ENCODE data around the gene TMTC2. TPM values are rescaled to one million over a fixed set of nuclear protein-coding genes. Genes with fewer than 3 reads are reported as not detected.

Gene TMTC2
- total RNA-seq, 4 donors from 2014 or later, result 11.5 to 44.1 (median 16.0) TPM

DNA sequence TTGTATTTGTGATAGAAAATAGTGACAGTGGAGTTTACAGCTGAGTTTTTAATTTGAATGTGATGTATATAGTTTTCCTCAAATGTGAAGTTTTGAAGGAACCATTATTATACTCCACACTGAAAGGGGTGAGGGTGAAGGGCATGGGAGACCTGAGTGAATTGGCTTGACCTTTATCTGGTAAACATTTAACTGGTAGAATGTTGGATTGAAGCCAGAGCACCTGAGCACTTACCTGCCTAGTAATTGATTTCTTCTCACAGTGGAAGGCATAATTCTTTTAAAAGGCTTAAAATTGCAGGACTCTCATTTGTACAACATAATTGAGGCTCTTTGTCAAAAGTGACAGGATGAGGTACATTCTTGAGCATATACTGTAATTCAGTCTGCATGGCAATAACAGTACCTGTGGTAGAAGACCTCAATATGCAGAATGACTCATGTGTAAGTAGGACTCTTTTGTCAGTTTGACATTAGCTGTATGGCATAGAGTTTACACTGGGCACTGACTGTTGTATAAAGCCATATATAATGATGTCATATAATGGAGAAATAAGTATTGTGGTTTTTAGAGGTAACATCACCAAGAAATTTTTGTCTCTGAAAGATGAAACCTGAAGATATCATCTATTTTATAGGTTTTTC, 309.6 kb downstream of the TMTC2 start:
- Histone ChIP-seq H3K36me3 (no peaks in the 10 kb centered on the region), H3K27me3 (no peaks in the 10 kb centered on the region), H3K9me3 (no peaks in the 10 kb centered on the region), H3K4me1 (no peaks in the 10 kb centered on the region), H3K27ac (no peak overlapping the region), H3K4me3 (no peak overlapping the region)
- TF ChIP-seq, protein P1, sequence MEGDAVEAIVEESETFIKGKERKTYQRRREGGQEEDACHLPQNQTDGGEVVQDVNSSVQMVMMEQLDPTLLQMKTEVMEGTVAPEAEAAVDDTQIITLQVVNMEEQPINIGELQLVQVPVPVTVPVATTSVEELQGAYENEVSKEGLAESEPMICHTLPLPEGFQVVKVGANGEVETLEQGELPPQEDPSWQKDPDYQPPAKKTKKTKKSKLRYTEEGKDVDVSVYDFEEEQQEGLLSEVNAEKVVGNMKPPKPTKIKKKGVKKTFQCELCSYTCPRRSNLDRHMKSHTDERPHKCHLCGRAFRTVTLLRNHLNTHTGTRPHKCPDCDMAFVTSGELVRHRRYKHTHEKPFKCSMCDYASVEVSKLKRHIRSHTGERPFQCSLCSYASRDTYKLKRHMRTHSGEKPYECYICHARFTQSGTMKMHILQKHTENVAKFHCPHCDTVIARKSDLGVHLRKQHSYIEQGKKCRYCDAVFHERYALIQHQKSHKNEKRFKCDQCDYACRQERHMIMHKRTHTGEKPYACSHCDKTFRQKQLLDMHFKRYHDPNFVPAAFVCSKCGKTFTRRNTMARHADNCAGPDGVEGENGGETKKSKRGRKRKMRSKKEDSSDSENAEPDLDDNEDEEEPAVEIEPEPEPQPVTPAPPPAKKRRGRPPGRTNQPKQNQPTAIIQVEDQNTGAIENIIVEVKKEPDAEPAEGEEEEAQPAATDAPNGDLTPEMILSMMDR (IDR thresholded peaks at IDR 0.05), result no peak
- TF ChIP-seq POLR2A (IDR thresholded peaks at IDR 0.05), result no peak
- intact Hi-C loops (cut with DNase I; ENCODE audit: low total_unique reads), result no loop called here
- DNase-seq, result no peak

DNA sequence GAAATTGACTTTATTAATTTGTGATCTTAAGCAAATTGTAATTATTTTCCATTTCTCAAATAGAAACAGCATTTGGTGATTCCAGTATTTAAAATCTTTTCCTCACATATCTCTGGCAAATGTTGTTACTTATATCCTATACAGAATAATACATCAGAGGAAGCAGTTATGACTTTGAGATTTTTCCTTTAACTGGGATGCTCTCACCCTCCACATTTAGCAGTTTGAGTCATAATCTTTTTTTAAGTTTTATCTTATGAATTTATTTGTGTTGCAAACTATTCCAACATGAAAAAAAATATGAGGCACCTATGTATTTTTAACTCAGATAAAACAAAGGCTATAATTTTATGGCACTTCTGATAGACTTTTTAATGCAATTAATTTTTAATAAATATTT, 311.8 kb downstream of the TMTC2 start:
- no peaks in the 10 kb centered on the region for H3K36me3 ChIP-seq
- H3K4me1 ChIP-seq, result no peaks in the 10 kb centered on the region
- no peaks in the 10 kb centered on the region for H3K27me3 ChIP-seq
- no peak overlapping the region for H3K4me3 ChIP-seq
- DNase-seq, result no peak
- no peak for TF ChIP-seq POLR2A (IDR thresholded peaks at IDR 0.05)
- TF ChIP-seq, protein P1 (IDR thresholded peaks at IDR 0.05), result no peak
- intact Hi-C loops (cut with DNase I; ENCODE audit: low total_unique reads), result no loop called here
- no peaks in the 10 kb centered on the region for H3K9me3 ChIP-seq
- H3K27ac ChIP-seq, result no peak overlapping the region

DNA sequence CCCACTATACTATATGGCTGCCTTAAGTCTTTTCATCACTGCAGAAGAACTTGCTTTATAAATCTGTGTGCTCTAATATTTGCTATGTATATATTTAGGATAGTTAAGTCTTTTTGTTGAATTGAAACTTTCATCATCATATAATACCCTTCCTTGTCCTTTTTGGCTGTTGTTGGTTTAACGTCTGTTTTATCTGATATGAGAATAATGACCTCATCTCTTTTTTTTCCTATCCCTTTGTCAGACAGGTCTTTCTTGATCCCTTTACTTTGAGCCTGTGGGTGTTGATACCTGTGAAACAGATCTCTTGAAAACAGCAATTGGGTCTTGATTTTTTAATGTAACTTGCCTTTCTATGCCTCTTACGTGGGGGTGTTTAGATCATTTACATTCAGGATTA, 316.3 kb downstream of the TMTC2 start:
- Histone ChIP-seq H3K36me3 (no peaks in the 10 kb centered on the region), H3K4me1 (no peaks in the 10 kb centered on the region), H3K4me3 (no peak overlapping the region), H3K27ac (no peak overlapping the region), H3K9me3 (peaks cover 0 to 2% of the 10 kb centered on the region in 2 donors), H3K27me3 (no peaks in the 10 kb centered on the region)
- TF ChIP-seq POLR2A (IDR thresholded peaks at IDR 0.05), result no peak
- TF ChIP-seq, protein P1 (IDR thresholded peaks at IDR 0.05), result no peak
- intact Hi-C loops (cut with DNase I; ENCODE audit: low total_unique reads), result no loop called here
- no peak for DNase-seq

DNA sequence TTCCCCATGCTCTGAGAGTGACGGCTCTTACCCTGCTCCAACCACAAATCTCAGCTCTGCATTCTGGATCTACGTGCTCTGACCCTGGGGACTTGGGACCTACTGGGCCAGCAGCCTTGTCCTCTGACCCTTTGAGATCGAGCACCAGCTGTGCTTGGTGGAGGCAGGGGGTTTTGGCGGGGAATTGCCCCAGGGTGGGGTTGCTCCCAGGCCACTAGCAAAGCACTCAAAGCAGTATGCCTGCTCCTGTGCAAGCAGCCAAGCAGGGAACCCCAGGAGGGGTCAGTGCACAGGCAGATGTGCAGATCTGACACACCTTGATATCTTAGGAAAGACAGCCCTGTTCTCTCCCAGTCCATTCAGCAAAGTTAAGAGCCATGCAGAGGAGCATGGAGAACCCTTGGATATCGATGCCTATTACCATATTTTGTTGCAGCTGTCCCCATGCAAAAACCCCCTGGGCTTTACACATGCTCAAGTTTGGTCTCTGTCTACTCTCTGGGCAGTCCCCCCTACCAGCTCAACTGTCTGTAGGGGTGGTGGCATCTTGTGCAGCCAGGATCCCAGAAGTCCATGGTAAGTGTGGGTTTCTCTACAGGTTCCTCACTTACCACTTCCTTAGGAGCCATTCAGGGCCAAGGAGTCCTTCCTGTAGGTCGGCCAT, 319.0 kb downstream of the TMTC2 start:
- Histone ChIP-seq H3K4me1 (no peaks in the 10 kb centered on the region), H3K27ac (no peak overlapping the region), H3K9me3 (peaks cover 0 to 2% of the 10 kb centered on the region in 2 donors), H3K27me3 (no peaks in the 10 kb centered on the region), H3K36me3 (no peaks in the 10 kb centered on the region), H3K4me3 (no peak overlapping the region)
- no peak for DNase-seq
- intact Hi-C loops (cut with DNase I; ENCODE audit: low total_unique reads), result no loop called here
- TF ChIP-seq, protein P1 (IDR thresholded peaks at IDR 0.05), result no peak
- no peak for TF ChIP-seq POLR2A (IDR thresholded peaks at IDR 0.05)

DNA sequence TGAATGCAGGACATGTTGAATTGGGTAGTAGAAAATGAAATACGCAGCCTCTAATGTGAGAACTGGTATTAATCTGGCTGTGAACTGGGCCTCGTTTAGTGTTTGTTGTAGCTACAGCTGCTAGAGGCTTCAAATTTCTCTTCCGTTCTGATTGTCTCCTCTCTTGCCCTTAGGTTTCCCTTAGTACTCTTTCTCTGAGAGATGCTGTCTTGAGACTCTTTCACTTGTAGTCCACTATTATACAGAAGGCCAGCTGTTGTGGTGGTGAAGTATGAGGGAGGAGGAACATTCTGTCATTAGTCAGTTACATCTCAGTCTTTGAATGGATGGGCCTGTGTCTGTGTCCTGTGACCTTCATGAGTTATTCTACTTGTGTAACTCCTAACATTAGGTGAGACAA, 322.0 kb downstream of the TMTC2 start:
- Histone ChIP-seq H3K27me3 (no peaks in the 10 kb centered on the region), H3K9me3 (peaks cover 0 to 2% of the 10 kb centered on the region in 2 donors), H3K27ac (no peak overlapping the region), H3K4me1 (no peaks in the 10 kb centered on the region), H3K4me3 (no peak overlapping the region), H3K36me3 (no peaks in the 10 kb centered on the region)
- no peak for TF ChIP-seq POLR2A (IDR thresholded peaks at IDR 0.05)
- TF ChIP-seq, protein P1 (IDR thresholded peaks at IDR 0.05), result no peak
- DNase-seq, result no peak
- intact Hi-C loops (cut with DNase I; ENCODE audit: low total_unique reads), result no loop called here
